ENCODE data around the gene ZSWIM6.
A peak's percentile ranks its signal among the peaks of the same experiment; 100 is the strongest.

Gene ZSWIM6

DNA sequence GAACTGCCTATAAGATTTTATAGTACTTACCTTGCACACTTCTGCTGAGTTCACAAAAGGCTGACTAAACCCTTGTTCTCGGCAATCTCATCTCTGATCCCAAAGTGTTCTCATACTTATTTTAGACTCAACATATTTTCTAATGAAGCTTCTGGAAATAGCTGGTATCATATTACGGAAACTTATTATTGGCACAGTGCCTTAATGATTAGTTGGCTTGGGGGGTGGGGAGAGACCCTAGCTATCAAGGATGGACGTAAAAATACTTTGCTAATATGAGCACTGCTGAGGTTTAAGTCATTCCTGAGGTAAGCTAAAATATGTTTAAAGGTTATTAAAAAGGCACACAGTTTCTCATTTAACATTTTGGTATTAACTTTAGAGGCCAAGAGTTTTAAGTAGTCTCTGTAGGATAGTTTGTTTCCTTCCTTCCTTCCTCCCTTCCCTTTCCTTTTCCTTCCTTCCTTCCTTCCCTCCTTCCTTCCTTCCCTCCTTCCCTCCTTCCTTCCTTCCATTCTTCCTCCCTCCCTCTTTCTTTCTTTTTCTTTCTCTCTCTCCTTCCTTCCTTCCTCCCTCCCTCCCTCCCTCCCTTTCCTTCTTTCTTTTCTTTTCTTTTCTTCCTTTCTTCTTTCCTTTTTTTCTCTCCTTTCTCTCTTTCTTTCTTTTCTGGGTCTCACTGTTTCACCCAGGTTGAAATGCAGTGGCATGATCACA, 31.5 kb downstream of the ZSWIM6 start:
- no peak for DNase-seq (ENCODE audit: low read depth in 1 of 2, low spot score in 1 of 2)
- in situ Hi-C loops (cut with HindIII; ENCODE audit: low pct_unique_long_range_greater_than_20kb, low sequenced_read_pairs), result no loop called here
- TF ChIP-seq JUND (IDR thresholded peaks at IDR 0.05; ENCODE audit: low read depth), result no peak

- no peak for TF ChIP-seq JUND (IDR thresholded peaks at IDR 0.05; ENCODE audit: low read depth)
- in situ Hi-C loops (cut with HindIII; ENCODE audit: low pct_unique_long_range_greater_than_20kb, low sequenced_read_pairs), result no loop called here
- DNase-seq (ENCODE audit: low read depth in 1 of 2, low spot score in 1 of 2), result no peak
These were observed 34.6 kb downstream of the ZSWIM6 start for GRCh38 chr5:61366497-61367240.

- no peak for DNase-seq (ENCODE audit: low read depth in 1 of 2, low spot score in 1 of 2)
- in situ Hi-C loops (cut with HindIII; ENCODE audit: low pct_unique_long_range_greater_than_20kb, low sequenced_read_pairs), result no loop called here
- TF ChIP-seq JUND (IDR thresholded peaks at IDR 0.05; ENCODE audit: low read depth), result no peak
These were observed 38.4 kb downstream of the ZSWIM6 start for GRCh38 chr5:61370506-61370905.

GRCh38 chr5:61371474-61371873, 39.4 kb downstream of the ZSWIM6 start:
- DNase-seq (ENCODE audit: low read depth in 1 of 2, low spot score in 1 of 2), result peak in 1 of 2 experiments; percentile 43
- no peak for TF ChIP-seq JUND (IDR thresholded peaks at IDR 0.05; ENCODE audit: low read depth)
- in situ Hi-C loops (cut with HindIII; ENCODE audit: low pct_unique_long_range_greater_than_20kb, low sequenced_read_pairs), result no loop called here

- in situ Hi-C loops (cut with HindIII; ENCODE audit: low pct_unique_long_range_greater_than_20kb, low sequenced_read_pairs), result no loop called here
- no peak for TF ChIP-seq JUND (IDR thresholded peaks at IDR 0.05; ENCODE audit: low read depth)
- DNase-seq (ENCODE audit: low read depth in 1 of 2, low spot score in 1 of 2), result no peak
These were observed 47.6 kb downstream of the ZSWIM6 start for GRCh38 chr5:61379677-61380076.

DNA sequence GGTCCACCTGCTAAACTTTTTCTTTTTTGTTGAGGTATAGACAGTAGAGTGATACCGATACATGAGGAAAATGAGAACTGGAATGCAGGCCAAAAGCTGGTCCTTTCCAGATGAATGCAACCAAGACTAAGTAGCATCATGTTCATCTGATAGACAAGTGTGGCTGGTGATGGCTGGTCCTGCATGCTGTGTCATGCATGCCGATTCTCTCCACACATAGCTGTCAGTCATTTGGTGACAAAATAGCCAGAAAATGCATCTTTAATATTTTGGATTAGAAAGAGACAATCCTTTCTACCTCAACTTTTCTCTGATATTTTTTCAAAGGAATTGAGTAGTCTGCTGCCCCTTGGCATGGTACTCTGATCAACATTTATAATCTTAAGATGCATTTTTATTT, 49.9 kb downstream of the ZSWIM6 start:
- no peak for TF ChIP-seq JUND (IDR thresholded peaks at IDR 0.05; ENCODE audit: low read depth)
- in situ Hi-C loops (cut with HindIII; ENCODE audit: low pct_unique_long_range_greater_than_20kb, low sequenced_read_pairs), result no loop called here
- DNase-seq (ENCODE audit: low read depth in 1 of 2, low spot score in 1 of 2), result no peak

DNA sequence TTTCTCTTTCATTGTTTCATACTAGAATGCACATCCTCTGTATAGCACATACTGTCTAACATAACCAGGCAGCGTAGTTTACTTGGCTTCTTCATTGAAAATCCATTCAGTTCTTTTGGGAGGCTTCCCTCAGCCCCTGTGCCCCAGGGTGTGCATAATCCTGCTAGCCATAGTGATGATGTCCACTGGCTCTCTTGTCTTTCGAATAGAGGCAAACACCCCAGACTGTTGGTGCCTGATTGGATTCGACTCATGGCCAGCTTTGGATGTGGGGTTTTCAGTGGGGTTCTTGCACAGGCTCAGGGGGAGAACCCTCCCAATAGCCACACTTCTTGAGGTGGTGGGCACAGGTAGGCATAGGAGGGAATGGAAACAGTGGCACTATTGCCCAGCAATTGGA, 53.6 kb downstream of the ZSWIM6 start:
- in situ Hi-C loops (cut with HindIII; ENCODE audit: low pct_unique_long_range_greater_than_20kb, low sequenced_read_pairs), result no loop called here
- no peak for DNase-seq (ENCODE audit: low read depth in 1 of 2, low spot score in 1 of 2)
- TF ChIP-seq JUND (IDR thresholded peaks at IDR 0.05; ENCODE audit: low read depth), result no peak

DNA sequence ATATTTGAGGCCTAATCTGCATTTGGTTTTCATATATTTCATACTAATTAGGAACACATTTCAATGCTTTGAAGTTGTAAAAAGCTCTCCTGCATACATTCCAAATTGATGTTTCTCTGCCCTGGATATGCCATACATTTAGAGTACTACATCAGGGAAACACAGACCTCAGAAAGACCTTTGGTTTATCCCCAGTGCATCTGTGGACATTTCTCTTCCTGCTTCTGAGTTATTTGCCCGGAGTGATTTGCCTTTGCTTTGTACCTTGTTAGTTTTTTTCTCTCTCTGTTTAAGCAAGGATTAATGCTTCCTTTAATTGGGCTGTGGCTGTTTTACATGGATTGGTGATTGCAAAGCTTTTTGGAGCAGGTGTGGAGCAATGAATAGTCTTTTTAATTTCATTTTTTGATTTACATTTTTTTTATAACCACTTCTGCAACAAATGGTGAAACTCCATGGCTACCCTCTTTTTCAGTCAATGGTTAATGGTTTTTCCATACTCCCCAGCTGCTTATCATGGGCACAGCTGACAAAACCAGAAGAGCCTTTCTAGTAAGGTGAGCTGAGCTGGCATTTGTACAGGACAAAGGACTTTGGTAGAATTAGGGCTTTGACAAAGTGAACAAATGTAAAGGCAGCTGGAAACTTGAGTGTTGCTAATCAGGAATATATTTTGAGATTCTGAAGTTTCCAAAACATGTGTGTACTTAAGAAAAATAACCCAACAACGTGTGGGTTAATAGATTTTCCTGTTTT, 54.2 kb downstream of the ZSWIM6 start:
- DNase-seq (ENCODE audit: low read depth in 1 of 2, low spot score in 1 of 2), result peak; percentile 74 to 84
- TF ChIP-seq JUND (IDR thresholded peaks at IDR 0.05; ENCODE audit: low read depth), result peak; percentile 70; the same call in 1 of the 2 replicates
- in situ Hi-C loops (cut with HindIII; ENCODE audit: low pct_unique_long_range_greater_than_20kb, low sequenced_read_pairs), result no loop called here

DNA sequence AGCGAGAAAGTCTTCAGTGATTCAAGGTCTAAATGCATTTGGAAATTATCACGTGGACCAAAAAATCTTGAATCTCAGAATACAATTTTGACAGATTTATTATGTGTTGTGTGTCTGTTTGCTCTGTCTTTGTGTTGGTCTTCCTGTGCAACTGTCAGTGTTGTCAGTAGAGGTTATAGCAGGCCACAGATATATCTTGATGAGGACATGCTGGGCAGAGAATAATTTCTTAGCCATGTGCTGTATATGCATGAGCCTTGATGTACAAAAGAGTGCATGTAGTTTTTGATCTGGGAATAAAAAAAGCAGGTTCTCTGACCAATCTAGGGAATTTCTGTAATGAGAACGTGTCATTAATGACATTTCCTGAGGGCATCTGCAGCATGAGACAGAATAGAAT, 57.6 kb downstream of the ZSWIM6 start:
- no peak for TF ChIP-seq JUND (IDR thresholded peaks at IDR 0.05; ENCODE audit: low read depth)
- in situ Hi-C loops (cut with HindIII; ENCODE audit: low pct_unique_long_range_greater_than_20kb, low sequenced_read_pairs), result no loop called here
- no peak for DNase-seq (ENCODE audit: low read depth in 1 of 2, low spot score in 1 of 2)

DNA sequence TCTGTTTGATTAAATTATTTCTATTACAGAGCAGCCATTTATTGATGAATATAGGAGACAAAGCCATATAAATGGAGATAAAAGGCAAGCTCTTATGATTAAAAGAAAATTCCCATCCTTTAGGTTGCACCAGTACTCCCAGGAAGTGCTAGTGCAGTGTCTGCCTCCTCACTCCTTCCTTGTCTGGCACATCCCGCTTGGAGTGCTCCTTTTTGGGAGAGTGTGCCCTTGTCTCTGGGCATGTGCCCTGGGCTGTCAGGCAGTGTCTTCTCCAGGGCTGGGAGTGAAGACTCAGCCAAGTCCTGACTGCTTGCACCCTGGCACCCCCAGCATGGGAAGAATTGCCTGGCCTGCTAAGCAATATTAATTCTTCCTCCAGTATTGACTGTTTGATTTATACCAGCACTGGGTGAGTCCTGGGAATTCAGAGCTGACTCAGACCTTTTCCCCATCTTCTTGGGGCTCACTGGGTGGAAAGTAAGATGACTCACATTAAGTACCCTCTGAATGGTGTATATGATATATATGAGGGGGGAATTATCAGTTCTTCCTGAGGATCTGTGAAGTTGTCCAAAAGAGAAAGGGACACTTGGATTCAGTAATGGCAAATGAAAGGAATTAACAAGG, 62.1 kb downstream of the ZSWIM6 start:
- no peak for DNase-seq (ENCODE audit: low read depth in 1 of 2, low spot score in 1 of 2)
- no peak for TF ChIP-seq JUND (IDR thresholded peaks at IDR 0.05; ENCODE audit: low read depth)

GRCh38 chr5:61394793-61395192, 62.7 kb downstream of the ZSWIM6 start:
- in situ Hi-C loops (cut with HindIII; ENCODE audit: low pct_unique_long_range_greater_than_20kb, low sequenced_read_pairs), result no loop called here
- TF ChIP-seq JUND (IDR thresholded peaks at IDR 0.05; ENCODE audit: low read depth), result no peak

More for the DNA sequence above, 62.1 kb downstream of the ZSWIM6 start:
- in situ Hi-C loops (cut with HindIII; ENCODE audit: low pct_unique_long_range_greater_than_20kb, low sequenced_read_pairs), result no loop called here

DNA sequence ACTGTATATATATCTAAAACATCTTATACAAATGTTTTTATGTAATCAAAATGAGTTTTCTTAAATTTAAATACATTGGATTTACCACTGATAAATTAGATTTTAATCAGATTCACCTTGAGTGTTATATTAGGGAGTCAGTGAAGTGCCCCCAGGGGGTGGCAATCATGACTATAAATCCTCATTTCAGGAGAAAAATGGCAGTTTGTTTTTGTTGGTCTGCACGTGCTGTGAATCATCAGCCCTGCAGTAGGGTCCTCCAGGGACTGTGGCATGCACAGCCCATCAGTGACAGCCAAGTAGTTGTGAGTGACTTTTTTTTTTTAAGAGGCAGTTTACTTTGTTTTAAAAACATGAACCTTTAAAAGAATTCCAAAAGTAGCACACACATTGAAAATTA, 65.2 kb downstream of the ZSWIM6 start:
- no peak for TF ChIP-seq JUND (IDR thresholded peaks at IDR 0.05; ENCODE audit: low read depth)
- DNase-seq (ENCODE audit: low read depth in 1 of 2, low spot score in 1 of 2), result no peak
- in situ Hi-C loops (cut with HindIII; ENCODE audit: low pct_unique_long_range_greater_than_20kb, low sequenced_read_pairs), result no loop called here

More at GRCh38 chr5:61394793-61395192, 62.7 kb downstream of the ZSWIM6 start:
- DNase-seq (ENCODE audit: low read depth in 1 of 2, low spot score in 1 of 2), result no peak
